Measurements from ENCODE around the gene AKIRIN1.
"Not testable (repeated sequence)": the region's sequence is repeated elsewhere in the genome, so short reads cannot be mapped to it uniquely, and the experiment has no call there.

The AKIRIN1 gene

DNA sequence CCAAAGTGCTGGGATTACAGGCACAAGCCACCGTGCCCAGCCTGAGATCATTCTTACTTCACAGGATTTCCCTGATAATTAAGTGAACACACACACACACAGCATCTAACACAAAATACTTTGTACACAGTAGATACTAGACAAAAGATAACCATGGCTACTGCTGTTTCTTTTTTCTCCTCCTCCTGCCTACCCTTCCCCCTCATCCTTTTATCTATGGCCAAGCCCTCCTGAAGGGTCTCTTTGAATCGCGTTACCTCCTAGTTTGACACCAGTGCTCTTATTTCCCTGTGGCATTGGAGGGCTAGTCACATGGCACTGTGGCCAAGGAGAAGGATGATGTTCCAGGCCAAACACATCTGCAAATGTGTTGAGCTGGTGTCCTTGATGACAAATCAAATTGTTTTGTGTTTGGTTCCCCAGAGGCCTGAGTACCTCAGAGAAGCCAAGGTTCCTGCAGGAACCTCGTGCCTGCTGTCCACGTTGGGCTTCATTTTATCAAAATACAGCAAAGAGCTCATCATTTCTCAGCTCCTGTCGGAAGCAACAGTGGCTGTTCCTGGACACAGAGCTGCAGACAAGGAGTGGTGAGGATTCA lies 55.6 kb downstream of the AKIRIN1 start:
- DNase-seq: no peak

GRCh38 chr1:39047374-39048229 lies 56.5 kb downstream of the AKIRIN1 start:
- DNase-seq: no peak

DNA sequence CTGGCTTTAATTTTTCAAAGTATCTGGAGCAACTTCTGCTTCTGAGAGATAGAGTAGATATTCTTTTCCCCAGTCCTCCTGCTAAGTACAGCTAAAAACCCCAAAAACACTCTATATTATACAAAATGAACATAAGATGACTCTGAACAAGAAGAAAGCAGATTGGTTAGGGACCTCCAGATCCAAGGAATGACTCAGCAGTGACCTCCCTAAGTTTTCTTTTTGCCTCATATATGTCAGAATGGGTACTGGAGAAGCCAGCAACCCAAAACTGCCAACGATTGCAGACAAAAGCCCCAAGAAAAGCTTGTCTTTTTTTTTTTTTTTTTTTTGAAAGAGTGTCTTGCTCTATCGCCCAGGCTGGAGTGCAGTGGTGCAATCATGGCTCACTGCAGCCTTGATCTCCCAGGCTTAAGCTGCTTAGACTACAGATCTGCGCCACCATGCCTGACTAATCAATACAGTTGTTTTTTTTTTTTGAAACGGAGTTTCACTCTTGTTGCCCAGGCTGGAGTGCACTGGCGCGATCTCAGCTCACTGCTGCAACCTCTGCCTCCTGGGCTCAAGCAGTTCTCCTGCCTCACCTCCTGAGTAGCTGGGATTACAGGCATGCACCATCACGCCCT lies 57.8 kb downstream of the AKIRIN1 start:
- DNase-seq: no peak

DNA sequence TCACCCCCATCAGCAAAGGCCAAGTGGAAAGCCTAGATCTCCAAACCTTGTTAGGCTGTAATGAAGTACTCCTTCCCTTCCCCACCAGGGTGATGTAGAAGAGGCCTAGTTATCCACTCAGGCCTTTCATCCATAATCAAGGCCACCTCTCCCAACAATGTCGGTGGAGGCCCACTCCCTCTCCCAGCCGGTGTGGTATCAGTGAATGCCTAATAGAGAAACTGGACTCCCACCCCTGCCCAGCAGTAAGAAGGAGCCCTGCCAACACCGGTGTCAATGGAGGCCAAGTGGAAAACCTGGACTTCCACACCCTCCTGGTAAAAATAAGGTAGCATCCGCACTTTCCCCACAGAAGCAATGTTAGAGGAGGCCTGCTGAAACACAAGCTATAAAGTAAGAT lies 58.9 kb downstream of the AKIRIN1 start:
- no peak for DNase-seq

GRCh38 chr1:39051193-39051850 lies 60.2 kb downstream of the AKIRIN1 start:
- DNase-seq: not testable (repeated sequence)

DNA sequence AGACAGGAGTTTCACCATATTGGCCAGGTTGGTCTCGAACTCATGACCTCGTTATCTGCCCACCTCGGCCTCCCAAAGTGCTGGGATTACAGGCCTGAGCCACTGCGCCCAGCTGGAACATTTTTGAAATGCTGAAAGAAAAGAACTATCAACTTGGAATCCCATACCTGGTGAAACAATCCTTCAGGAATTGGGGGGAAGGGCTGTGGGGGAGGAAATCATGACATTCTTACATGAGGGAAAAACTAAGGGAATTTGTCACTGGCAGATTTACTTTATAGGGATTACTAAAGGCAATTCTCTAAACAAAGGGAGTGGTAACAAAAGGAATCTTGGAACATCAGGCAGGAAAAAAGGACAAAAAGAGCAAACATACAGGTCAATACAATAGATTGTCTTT lies 60.9 kb downstream of the AKIRIN1 start:
- DNase-seq: no peak

GRCh38 chr1:39055213-39055710 lies 64.2 kb downstream of the AKIRIN1 start:
- DNase-seq: not testable (repeated sequence)
